Stimulated activated CD8-positive, alpha-beta memory T cell treated with anti-CD3 and anti-CD28 coated beads, Interleukin-4, amount 100 ng/mL, for 1 hour (primary cell): ENCODE results near the gene SERPINI1.
"Not testable (repeated sequence)": the region's sequence is repeated elsewhere in the genome, so short reads cannot be mapped to it uniquely, and the experiment has no call there.

Source experiments
- DNase-seq, 2 donors: peaks; one replicate each; pipeline ENCODE4 v3.0.0-alpha.2; 2020; ENCODE audit warnings: low read depth in 2 of 2, low spot score in 1 of 2

SERPINI1 gene

GRCh38 chr3:167783781-167784180 lies 48.3 kb downstream of the SERPINI1 start:
- DNase-seq, result no peak

GRCh38 chr3:167785790-167786189 lies 50.3 kb downstream of the SERPINI1 start:
- DNase-seq, result no peak

GRCh38 chr3:167787440-167787839 lies 51.9 kb downstream of the SERPINI1 start:
- no peak for DNase-seq

GRCh38 chr3:167798443-167798842 lies 62.9 kb downstream of the SERPINI1 start:
- no peak for DNase-seq

- DNase-seq, result no peak
Observed at GRCh38 chr3:167808910-167809309, 73.4 kb downstream of the SERPINI1 start.

- DNase-seq, result no peak
Observed at GRCh38 chr3:167810236-167810635, 74.7 kb downstream of the SERPINI1 start.

GRCh38 chr3:167811031-167811430 lies 75.5 kb downstream of the SERPINI1 start:
- DNase-seq, result no peak

GRCh38 chr3:167813169-167814123 lies 77.9 kb downstream of the SERPINI1 start:
- no peak for DNase-seq

- no peak for DNase-seq
Observed at GRCh38 chr3:167814441-167814951, 79.0 kb downstream of the SERPINI1 start.

- no peak for DNase-seq
Observed at GRCh38 chr3:167816953-167817352, 81.4 kb downstream of the SERPINI1 start.

- DNase-seq, result no peak
Observed at GRCh38 chr3:167820102-167820865, 84.8 kb downstream of the SERPINI1 start.

GRCh38 chr3:167821248-167821805 lies 85.8 kb downstream of the SERPINI1 start:
- no peak for DNase-seq

GRCh38 chr3:167823738-167824137 lies 88.2 kb downstream of the SERPINI1 start:
- no peak for DNase-seq

GRCh38 chr3:167827588-167827987 lies 92.1 kb downstream of the SERPINI1 start:
- DNase-seq, result not testable (repeated sequence)

GRCh38 chr3:167829071-167829470 lies 93.5 kb downstream of the SERPINI1 start:
- DNase-seq, result no peak

- no peak for DNase-seq
Observed at GRCh38 chr3:167830007-167830406, 94.5 kb downstream of the SERPINI1 start.

GRCh38 chr3:167835359-167835758 lies 99.8 kb downstream of the SERPINI1 start:
- no peak for DNase-seq

GRCh38 chr3:167835953-167836352 lies 100.4 kb downstream of the SERPINI1 start:
- DNase-seq, result no peak

GRCh38 chr3:167837466-167837865 lies 101.9 kb downstream of the SERPINI1 start:
- DNase-seq, result no peak

- DNase-seq, result no peak
Observed at GRCh38 chr3:167839460-167840134, 104.1 kb downstream of the SERPINI1 start.

- no peak for DNase-seq
Observed at GRCh38 chr3:167840247-167840646, 104.7 kb downstream of the SERPINI1 start.
